OCI-LY3 (cell line): ENCODE measurements around the gene TXNDC5.

Experiments
- H2AFZ ChIP-seq: fragments of 200-600, 300-600 bp; shearing (Covaris generic); 2 replicates; pipeline ENCODE4 v1.6.0; 2014; ENCODE audit warnings: antibody characterized with exemption, low read depth, low read length
- H3K27ac ChIP-seq: fragments of 200-600, 300-600 bp; sonication (generic); 2 replicates; pipeline ENCODE4 v1.5.1; 2014; ENCODE audit warnings: mild to moderate bottlenecking, low read length, moderate library complexity, mixed read lengths
- H3K27me3 ChIP-seq: fragments of 200-600, 300-600 bp; sonication (generic); 2 replicates; pipeline ENCODE4 v1.6.1; 2014; ENCODE audit warnings: low read depth, low read length, mixed read lengths
- H3K36me3 ChIP-seq: fragments of 200-600, 300-600 bp; sonication (generic); replicated peaks from 2 replicates; pipeline ENCODE3; 2014; ENCODE audit warnings: low read depth, low read length, mixed read lengths
- H3K4me1 ChIP-seq: fragments of 300-600, 200-600 bp; sonication (generic); 2 replicates; pipeline ENCODE4 v1.6.1; 2014; ENCODE audit warnings: low read length, mixed read lengths
- H3K4me2 ChIP-seq: fragments of 200-600, 300-600 bp; sonication (generic); 2 replicates; pipeline ENCODE4 v1.6.1; 2014; ENCODE audit warnings: low read length, mixed read lengths
- H3K4me3 ChIP-seq: fragments of 300-600, 200-600 bp; sonication (generic); 2 replicates; pipeline ENCODE4 v1.5.1; 2014; ENCODE audit warnings: antibody characterized with exemption, mild to moderate bottlenecking, low read length, moderate library complexity
- H3K79me2 ChIP-seq: fragments of 300-600, 200-600 bp; shearing (Covaris generic); 2 replicates; pipeline ENCODE4 v1.6.1; 2014; ENCODE audit warnings: mild to moderate bottlenecking, low read length, mixed read lengths
- H3K9ac ChIP-seq: fragments of 300-600, 200-600 bp; shearing (Covaris generic); 2 replicates; pipeline ENCODE4 v1.6.0; 2014; ENCODE audit warnings: mild to moderate bottlenecking, low read length, moderate library complexity
- H3K9me3 ChIP-seq: fragments of 200-600, 300-600 bp; shearing (Covaris generic); 2 replicates; pipeline ENCODE4 v1.6.1; 2014; ENCODE audit warnings: low read length, mixed read lengths; ENCODE audit not compliant: insufficient read depth
- H4K20me1 ChIP-seq: fragments of 200-600, 300-600 bp; sonication (generic); 2 replicates; pipeline ENCODE4 v1.6.1; 2016; ENCODE audit warnings: low read length, mixed read lengths; ENCODE audit not compliant: insufficient read depth
- EZH2phosphoT487 ChIP-seq: fragments of 200-600 bp; shearing (Covaris generic); IDR thresholded peaks from 2 replicates; pipeline ENCODE4 v1.6.1; 2018; ENCODE audit warnings: antibody characterized with exemption, mixed run types, low read depth
- TF ChIP-seq, protein P1 (sequence below): fragments of 200-600, 300-600 bp; sonication (generic); IDR thresholded peaks from 2 replicates; pipeline ENCODE4 v1.5.1; 2014; ENCODE audit warnings: antibody characterized with exemption, low read length, low read depth

Gene TXNDC5

DNA sequence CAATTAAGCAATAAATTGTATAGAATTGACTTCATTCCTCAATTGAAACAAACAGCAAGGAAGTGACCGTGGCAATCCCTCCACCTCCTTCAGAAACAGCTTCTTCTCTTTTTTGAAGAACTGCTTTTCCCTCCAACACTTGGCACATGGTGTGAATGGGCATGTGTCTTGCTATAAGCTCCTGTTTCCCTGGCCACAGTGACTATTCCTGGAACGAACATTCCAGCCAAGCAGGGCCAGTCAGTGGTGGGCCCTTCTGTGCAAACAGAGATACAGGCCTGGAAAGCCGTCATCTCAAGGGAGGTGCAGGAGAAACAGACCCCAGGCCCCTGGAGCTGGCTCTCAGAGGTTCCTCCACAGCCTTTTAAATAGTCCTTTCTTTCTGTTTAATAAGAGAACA lies 6.9 kb downstream of the TXNDC5 start:
- no peak overlapping the region for H3K27ac ChIP-seq
- H4K20me1 ChIP-seq, result peaks cover 56% of the 10 kb centered on the region
- peaks cover 44% of the 10 kb centered on the region for H3K4me1 ChIP-seq
- no peak overlapping the region for H3K9ac ChIP-seq
- H3K79me2 ChIP-seq, result peaks cover 85% of the 10 kb centered on the region
- no peak overlapping the region for H3K4me2 ChIP-seq
- no peaks in the 10 kb centered on the region for H3K27me3 ChIP-seq
- H3K36me3 ChIP-seq, result peaks cover 51% of the 10 kb centered on the region
- no peaks in the 10 kb centered on the region for H3K9me3 ChIP-seq
- no peak overlapping the region for H3K4me3 ChIP-seq
- TF ChIP-seq EZH2phosphoT487, result no peak
- TF ChIP-seq, protein P1, sequence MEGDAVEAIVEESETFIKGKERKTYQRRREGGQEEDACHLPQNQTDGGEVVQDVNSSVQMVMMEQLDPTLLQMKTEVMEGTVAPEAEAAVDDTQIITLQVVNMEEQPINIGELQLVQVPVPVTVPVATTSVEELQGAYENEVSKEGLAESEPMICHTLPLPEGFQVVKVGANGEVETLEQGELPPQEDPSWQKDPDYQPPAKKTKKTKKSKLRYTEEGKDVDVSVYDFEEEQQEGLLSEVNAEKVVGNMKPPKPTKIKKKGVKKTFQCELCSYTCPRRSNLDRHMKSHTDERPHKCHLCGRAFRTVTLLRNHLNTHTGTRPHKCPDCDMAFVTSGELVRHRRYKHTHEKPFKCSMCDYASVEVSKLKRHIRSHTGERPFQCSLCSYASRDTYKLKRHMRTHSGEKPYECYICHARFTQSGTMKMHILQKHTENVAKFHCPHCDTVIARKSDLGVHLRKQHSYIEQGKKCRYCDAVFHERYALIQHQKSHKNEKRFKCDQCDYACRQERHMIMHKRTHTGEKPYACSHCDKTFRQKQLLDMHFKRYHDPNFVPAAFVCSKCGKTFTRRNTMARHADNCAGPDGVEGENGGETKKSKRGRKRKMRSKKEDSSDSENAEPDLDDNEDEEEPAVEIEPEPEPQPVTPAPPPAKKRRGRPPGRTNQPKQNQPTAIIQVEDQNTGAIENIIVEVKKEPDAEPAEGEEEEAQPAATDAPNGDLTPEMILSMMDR, result no peak
- no peak overlapping the region for H2AFZ ChIP-seq

DNA sequence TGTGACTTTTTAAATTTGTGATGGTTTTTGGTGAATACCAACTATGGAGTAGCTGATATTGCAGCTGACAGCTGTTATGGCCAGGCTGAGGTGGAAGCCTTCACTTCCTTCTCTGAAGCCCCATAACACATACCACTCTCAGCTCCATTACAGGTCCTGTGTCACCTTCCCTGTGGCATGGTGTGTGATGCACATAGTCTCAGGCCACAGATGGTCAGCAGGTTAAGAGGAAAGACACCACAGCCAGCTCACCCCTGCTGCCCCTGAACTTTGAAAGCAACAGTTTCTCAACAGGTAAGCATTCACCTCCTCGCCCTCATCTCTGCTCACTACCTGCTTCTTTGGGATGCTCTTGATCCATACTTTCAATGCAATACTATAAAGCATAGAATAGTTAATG lies 7.7 kb downstream of the TXNDC5 start:
- peaks cover 50% of the 10 kb centered on the region for H4K20me1 ChIP-seq
- H3K9me3 ChIP-seq, result no peaks in the 10 kb centered on the region
- H3K36me3 ChIP-seq, result peaks cover 56% of the 10 kb centered on the region
- no peak overlapping the region for H2AFZ ChIP-seq
- H3K4me1 ChIP-seq, result peaks cover 40% of the 10 kb centered on the region
- H3K79me2 ChIP-seq, result peaks cover 83% of the 10 kb centered on the region
- no peak overlapping the region for H3K4me2 ChIP-seq
- H3K4me3 ChIP-seq, result no peak overlapping the region
- H3K27me3 ChIP-seq, result no peaks in the 10 kb centered on the region
- H3K27ac ChIP-seq, result no peak overlapping the region
- H3K9ac ChIP-seq, result no peak overlapping the region
- TF ChIP-seq, protein P1, result no peak
- no peak for TF ChIP-seq EZH2phosphoT487

DNA sequence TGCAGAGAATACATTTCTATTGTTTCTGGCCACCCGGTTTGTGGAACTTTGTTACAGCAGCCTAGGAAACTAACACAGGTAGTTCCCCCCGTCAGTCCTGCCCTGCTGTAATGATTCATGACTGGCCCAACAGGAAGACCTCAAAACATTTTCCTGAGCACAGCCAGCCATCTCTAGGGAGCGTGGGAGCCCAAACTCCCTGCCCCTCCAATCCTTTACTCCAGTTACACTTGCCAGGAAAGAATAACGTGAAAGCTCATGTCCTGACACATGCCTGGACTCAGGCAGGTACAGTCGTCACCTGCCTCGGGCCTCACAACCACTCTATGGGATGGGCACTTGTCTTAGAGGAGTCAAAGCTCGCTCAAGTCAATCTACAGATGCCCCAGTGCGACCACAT lies 8.4 kb downstream of the TXNDC5 start:
- Histone ChIP-seq H3K79me2 (peaks cover 83% of the 10 kb centered on the region), H3K27ac (peak overlapping the region; percentile 62; the same call in 1 of the 2 replicates), H3K27me3 (no peaks in the 10 kb centered on the region), H3K36me3 (peaks cover 59% of the 10 kb centered on the region), H2AFZ (no peak overlapping the region), H3K4me2 (0 out of 2 replicates have a peak overlapping the region, but pooled peaks have one; percentile 38), H3K4me3 (no peak overlapping the region), H3K4me1 (peaks cover 40% of the 10 kb centered on the region), H3K9me3 (no peaks in the 10 kb centered on the region), H3K9ac (no peak overlapping the region), H4K20me1 (peaks cover 43% of the 10 kb centered on the region)
- TF ChIP-seq, protein P1, result no peak
- no peak for TF ChIP-seq EZH2phosphoT487

DNA sequence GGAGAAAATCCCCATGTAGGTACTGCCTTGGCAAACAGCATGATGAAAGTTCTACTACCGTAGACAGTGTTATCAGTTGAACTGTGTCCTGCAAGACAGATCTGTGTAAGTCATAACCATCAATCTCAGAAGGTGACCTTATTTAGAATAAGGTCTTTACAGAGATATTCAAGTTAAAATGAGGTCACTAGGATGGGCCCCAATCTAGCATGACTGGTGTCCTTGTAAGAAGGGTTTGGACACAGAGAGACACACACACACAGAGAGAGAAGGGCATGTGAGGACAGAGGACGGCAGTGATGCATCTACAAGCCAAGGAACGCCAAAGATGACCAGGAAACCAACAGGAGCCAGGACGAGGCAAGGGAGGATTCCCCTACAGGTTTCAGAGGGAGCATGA lies 8.8 kb downstream of the TXNDC5 start:
- Histone ChIP-seq H3K27me3 (no peaks in the 10 kb centered on the region), H3K4me2 (peak overlapping the region; percentile 38; the same call in 1 of the 2 replicates), H4K20me1 (peaks cover 39% of the 10 kb centered on the region), H3K4me1 (peaks cover 40% of the 10 kb centered on the region), H3K4me3 (no peak overlapping the region), H3K9ac (no peak overlapping the region), H2AFZ (no peak overlapping the region), H3K27ac (peak overlapping the region; percentile 62), H3K9me3 (no peaks in the 10 kb centered on the region), H3K79me2 (peaks cover 80% of the 10 kb centered on the region), H3K36me3 (peaks cover 63% of the 10 kb centered on the region)
- TF ChIP-seq, protein P1, result no peak
- TF ChIP-seq EZH2phosphoT487, result no peak
